ENCODE measurements around the gene GUCD1.

Gene GUCD1

DNA sequence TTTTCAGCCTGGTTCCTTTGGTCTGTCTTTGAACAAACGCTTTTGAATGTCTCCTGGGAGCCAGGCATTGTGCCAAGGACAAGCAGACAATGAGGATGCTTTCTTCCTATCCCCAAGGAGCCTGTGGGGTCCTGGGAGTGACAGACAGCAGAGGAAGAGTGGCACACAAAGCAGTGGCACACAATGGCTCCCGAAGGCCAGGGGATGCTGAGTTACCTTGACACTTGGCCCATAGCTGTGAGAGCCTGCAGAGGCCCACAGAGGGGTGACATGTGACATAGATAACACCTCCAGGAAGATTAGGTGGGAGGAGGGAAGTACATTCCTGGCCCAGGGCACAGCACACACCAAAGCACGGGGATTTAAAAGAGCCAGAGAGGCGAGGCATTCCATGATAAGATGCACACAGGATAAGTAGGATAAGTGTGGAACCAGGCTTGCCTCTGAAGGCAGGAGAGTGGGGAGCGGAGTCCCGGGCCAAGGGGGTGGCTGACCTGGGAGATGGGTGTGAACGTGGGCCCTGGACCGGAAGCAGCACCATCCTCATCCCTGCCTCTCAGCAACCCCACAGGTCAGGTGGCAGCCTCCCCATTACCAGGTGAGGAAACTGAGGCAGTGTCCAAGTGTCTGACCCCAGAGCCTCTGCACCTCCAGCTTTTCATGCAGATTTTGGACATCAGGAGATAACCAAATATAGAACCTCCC, 53.5 kb downstream of the GUCD1 start:
- DNase-seq, result no peak

DNA sequence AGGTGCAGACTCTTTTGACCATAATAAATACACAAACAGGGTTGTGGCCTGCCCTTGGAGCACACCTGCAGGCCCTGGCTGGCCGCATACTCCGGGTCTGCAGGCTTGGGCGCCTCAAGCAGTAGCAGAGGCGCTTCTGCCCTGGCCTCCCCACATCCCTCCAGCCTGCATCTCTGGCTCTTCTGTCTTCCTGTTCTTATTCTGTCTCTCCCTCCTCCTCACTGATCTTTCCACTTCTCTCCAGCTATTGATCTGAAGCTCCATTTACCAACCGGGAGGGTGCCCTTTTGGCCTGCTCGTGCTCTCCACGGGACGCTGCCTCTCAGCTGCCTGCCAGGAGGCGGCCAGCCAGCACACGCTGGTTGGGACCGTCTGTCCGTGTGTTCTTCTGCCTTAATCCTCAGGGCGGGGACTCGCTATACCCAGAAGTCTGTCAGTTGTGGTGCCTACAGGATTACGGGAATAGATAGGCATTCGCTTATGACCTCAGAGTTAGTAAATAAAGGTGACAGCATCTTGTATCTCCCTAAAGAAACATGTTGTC, 54.6 kb downstream of the GUCD1 start:
- DNase-seq, result peak; percentile 41

DNA sequence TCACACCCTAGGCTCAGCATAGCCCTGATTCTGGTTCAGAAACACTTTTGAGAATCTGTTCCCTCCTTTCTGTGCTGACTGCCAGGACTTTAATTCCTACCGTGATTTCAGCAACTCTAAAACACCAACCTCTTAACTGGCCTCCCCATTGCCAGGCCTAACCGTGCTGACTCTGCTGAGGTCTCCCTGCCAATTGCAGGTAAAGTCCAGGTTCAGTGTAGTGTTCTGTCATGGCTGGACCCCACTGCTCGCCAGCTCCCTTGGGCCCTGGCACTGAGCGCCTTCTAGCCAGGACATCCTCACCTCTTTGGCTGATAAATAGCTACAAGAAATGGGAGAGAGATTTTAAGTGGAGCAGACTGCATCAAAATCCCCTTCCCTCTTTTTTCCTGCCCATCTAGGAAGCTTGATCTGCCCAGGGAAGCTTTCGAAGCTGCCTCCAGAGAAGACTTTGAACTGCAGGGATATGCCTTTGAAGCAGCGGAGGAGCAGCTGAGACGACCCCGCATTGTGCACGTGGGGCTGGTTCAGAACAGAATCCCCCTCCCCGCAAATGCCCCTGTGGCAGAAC, 55.1 kb downstream of the GUCD1 start:
- DNase-seq, result no peak

DNA sequence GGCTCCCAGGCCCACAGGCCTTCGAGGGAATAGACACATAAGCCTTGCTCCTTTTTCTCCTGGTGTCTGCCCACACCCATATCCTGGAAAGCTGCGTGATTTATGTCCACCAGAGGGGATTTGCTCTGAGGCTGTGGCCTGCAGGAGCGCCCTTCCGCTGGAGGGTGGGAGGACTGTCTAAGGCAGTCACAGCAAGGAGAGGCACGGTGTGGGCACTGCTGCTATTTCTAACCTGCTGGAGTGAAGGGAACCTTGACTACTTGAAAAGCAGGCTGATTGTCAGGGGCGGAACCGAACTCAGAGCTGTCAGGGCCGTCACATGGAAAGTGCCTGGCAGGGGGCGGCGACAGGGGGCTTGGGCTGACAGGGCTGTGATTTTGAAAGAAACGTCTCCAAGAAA, 56.1 kb downstream of the GUCD1 start:
- DNase-seq, result no peak

DNA sequence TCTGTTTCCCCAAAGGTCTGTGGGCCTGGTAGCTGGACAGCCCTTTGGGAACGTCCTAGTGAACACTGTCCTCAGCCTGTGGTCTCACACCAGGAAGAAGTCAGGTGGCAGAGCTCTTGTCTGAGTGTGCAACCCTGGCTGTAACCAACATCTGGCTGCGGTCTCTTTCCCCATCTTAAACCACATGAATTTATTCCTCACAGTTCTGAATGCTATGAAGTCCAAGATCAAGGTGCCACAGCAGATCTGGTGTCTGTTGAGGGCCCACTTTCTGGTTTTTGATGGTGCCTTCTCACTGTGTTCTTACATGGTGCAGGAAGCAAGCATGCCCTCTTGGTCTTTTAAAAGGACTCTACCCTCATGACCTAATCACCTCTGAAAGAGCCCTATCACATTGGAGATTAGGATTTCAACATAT, 57.1 kb downstream of the GUCD1 start:
- no peak for DNase-seq

DNA sequence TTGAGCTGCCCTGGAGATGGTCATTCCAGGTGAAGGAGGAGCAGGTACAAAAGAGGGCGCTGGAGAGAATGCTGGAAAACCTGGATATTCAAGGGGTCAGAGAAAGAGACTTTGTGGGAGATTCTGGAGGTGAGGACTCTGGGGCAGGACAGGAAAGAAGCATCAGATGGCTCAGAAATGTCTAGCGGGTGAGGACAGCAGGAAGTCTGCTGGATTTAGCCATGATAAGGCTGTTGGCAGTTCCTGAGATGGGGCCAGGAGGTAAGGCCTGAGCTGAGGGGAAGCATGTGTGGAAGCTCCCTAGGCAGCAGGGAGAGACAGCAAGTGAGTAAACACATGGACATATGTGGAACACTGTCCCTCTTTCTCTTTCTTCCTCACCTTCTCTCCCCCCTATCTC, 58.3 kb downstream of the GUCD1 start:
- DNase-seq, result no peak

DNA sequence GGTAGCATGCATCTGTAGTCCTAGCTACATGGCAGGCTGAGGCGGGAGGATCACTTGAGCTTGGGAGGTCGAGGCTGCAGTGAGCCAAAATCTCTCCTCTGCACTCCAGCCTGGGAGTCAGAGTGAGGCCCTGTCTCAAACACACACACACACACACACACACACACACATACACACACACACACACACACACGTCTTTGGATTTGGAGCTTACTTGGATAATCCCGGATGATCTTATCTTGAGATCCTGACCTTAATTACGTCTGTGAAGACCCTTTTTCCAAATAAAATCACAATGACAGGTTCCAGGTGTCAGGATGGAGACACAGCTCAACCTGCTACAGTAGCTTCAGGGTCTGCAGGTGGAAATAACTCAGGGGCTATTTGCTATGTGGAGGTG, 58.7 kb downstream of the GUCD1 start:
- DNase-seq, result no peak

DNA sequence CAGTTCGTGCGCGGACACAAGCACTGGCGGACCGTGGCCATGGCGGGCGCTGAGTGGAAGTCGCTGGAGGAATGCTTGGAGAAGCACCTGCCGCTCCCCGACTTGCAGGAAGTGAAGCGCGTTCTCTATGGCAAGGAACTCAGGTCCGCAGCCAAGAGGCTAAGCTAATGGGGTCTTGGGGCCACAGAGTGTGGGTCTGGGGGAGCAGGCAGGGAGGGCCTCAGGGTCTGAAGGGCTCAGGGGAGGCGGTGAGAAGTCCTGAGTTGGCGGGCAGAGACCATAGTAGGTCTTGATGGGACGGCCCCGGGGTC, 59.6 kb downstream of the GUCD1 start:
- no peak for DNase-seq

DNA sequence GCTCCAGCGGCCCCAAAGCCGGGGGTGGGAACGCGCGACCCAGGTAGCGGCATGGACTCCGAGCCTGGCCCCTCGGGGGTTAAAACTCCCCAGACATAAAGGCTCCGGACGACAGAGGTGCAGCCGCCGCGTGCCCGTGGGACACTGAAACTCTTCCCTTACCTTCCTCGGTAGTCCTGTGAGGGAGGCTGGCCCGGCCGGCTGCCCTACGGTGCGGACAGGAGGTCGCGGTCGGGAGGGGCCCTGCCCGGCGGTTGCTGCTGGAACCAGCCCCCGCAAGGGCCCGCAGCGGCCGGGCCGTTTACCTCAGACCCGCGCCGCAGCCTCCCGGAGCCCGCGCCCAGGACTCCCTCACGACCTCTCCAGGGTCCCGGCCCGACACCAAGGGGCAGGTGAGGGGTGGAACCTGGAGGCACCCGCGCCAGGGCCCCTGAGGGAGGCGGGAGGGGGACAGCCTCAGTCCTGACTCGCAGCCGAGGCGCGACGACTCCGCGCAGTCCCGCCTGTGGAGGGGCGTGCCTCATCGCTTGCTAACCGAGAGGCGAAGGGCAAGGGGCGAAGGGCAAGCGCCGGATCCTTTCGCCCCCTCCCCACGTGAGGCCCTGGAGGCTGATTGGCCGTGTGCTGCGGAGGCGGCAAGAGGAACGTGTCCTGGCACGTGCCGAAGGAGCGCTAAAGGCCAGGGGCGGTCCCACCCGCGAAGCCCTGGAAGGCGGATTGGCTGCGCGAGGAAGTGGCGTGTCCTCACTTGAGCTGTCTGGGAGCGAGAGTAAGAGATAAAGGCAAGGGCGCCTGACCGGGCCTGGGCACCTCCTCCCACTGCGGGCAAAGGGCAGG, 60.2 kb downstream of the GUCD1 start, which contains the start of gene UPB1:
Gene UPB1, plus strand, starts transcription at position 805 of the 837 bp plus-strand sequence. CDS start 72 bp downstream, outside the sequence.
- no peak for DNase-seq

DNA sequence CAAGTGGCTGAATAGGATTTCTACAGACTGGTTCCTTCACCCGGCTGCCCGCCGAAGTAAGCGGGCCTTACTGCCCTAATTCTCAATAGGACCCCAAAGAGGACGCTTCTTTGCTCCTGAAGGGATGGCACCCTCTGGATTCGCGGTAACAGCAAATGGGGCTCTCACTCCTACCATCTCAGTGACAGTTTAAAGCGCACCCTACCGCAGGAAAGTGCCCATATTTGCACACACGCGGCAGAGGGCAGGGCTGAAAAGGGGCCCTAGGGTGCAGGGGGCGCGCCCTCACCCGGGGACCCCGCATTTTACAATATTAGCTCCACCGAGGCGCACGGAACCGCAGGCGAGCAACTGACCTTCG, 60.8 kb downstream of the GUCD1 start:
- DNase-seq, result no peak

DNA sequence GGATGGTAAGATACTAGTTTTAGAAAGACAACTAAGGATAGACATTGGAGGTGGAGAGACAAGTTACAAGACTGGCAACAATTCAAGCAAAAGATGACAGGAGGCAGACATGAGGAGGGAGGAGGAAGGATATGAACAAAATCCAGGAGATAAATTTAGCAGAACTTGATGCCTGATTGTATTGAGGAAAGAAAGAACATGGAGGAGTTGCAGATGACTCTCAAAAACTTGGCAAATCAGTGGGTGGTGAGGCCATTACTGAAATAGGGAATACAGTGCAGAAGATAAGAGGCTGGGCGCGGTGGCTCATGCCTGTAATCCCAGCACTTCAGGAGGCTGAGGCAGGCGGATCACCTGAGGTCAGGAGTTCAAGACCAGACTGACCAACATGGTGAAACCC, 62.5 kb downstream of the GUCD1 start:
- no peak for DNase-seq
